ENCODE data around the gene WDR7.

The WDR7 gene

DNA sequence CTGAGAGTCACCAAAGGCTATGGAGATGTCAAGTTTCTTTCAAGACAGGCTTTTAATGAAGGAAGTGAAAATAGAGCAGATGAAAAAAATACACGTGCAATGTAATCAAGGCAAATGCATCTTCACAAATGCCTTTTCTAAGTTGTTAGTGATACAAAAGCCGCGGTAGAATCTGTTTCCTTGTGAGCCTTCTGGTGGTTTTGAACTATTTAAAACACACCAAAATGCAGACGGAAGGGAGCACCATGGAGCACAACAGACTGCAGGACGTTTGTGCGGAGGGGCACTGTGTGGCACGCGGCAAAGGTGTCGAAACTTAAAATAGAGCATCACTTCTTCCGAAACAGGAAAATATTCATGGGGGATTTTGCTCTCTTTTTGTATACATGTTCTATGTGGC, 430.7 kb downstream of the WDR7 start:
- no peak for DNase-seq (ENCODE audit: low read depth)

GRCh38 chr18:57083485-57083884, 432.3 kb downstream of the WDR7 start:
- no peak for DNase-seq (ENCODE audit: low read depth)

- DNase-seq (ENCODE audit: low read depth): no peak
These were observed 433.4 kb downstream of the WDR7 start for GRCh38 chr18:57084331-57085271.

- no peak for DNase-seq (ENCODE audit: low read depth)
These were observed 434.2 kb downstream of the WDR7 start for GRCh38 chr18:57085371-57085770.

DNA sequence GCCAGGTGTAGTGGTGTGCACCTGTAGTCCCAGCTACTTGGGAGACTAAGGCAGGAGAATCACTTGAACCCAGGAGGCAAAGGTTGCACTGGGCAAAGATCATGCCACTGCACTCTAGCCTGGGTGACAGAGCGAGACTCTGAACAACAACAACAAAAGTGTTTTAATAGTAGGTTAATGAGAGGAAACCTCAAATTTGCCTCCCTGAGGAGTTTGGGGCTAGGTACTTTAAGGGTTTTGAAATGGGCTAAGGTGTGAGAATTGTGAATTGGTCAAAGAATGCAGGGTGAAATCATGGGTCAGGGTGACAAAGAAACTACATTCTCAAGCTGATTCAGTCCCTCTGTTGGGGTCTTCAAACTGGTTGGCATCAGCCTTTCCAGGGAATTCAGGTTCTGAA, 435.0 kb downstream of the WDR7 start:
- no peak for DNase-seq (ENCODE audit: low read depth)

Measured in HS-5 (cell line).